GM21825 (cell line): ENCODE data around the gene TIE1.

Source experiments
- ATAC-seq: cut with Tn5 transposase; IDR thresholded peaks from one replicate; pipeline ENCODE4 v1.9.1; 2021; ENCODE audit warnings: mild to moderate bottlenecking, moderate library complexity; ENCODE audit not compliant: unreplicated experiment

The TIE1 gene

DNA sequence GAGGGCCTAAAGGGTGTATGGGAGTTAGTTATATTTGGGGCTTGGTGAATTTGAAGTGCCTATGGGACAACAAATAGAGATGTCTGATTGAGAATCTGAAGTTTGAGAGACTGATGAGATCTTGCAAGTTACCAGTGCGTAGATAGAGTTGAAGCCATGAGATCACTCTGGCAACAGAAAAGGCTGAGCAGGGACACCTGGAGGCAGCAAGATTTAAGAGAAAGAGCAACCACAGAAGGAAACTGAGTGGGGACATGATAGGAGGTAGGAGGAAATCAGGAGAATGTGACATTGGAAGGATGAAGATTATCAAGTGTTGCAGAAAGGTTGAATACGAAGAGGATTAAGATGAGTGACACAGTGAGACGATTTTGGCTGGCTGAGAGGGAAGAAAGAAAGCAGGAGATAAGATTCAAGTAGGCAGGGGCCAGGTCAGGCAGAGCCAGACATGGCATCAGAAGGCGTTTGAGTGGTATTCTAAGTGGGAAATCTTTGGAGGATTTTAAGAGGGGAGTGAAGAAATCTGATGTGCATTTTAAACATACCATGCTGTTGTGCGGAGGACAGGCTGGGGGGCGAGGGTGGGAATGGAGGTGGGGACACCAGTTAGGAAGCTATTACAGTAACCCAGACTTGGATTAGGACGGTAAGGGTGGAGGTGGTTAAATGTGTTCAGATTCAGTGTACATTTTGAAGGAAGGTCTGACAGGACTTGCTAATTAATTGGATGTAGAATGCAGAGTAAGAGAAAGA is 33.8 kb downstream of the TIE1 start:
- no peak for ATAC-seq

DNA sequence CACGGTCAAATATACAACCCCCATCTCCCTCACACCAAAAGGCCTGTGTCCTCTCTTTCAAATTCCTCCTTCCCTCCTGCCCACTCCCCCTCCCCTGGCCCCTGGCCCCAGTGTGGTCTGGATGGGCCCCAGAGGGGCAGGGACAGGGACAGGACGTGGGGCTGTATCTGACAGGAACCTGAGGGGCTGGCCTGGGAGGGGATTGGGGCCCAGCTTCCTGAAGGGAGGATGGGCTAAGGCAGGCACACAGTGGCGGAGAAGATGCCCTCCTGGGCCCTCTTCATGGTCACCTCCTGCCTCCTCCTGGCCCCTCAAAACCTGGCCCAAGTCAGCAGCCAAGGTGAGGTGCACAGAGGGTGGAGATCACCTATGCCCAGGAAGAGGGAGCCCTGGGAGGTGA is 36.8 kb downstream of the TIE1 start, which contains the start of gene MPL:
Gene MPL (plus strand): TSS at position 231 of the 400 bp plus-strand sequence. CDS start 31 bp downstream, at position 262.
- ATAC-seq, result no peak

- no peak for ATAC-seq
Observed at GRCh38 chr1:43338001-43338400, 37.2 kb downstream of the TIE1 start.

DNA sequence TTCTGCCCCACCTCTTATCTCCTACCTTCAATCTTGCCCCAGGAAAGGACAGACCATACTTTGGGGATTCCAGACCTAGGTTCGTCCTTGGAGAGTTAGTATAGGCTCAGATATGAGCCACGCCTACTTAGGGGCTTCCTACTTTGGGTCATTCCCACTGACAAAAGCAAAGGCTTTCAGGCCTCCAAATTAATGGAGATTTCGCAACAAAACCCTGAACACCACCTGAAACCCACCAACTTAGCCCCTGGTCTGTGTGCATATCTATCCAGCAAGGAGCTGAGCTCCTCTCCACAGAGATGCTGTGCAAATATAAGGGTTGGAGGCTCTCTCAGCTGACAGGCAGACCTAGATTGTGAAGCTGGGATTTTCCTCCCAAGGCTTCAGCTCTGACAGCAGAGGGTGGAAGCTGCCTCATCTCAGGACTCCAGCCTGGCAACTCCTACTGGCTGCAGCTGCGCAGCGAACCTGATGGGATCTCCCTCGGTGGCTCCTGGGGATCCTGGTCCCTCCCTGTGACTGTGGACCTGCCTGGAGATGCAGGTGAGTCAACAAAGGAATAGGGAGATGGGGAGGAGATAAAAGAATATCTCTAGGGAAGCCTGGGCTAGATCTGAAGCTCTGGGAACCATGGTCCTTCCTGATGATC is 38.9 kb downstream of the TIE1 start:
- no peak for ATAC-seq

DNA sequence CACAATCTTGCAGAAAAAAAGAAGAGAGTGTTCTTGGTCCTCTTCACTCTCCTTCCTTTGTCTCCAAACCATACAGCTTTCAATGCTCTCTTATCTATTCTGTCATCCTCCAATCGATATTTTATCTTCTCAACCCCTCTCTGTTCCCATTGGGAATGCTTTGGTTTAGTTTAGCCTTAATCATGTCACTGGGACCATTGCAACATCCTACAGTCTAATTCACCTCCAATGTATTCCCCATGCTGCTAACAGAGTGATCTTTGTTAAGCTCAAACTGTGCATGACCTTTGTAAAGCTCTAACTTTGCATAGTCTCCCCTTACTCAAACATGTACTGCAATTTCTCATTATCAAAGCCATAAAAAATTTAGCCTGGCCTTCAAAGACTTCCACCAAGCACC is 39.8 kb downstream of the TIE1 start:
- ATAC-seq, result no peak

DNA sequence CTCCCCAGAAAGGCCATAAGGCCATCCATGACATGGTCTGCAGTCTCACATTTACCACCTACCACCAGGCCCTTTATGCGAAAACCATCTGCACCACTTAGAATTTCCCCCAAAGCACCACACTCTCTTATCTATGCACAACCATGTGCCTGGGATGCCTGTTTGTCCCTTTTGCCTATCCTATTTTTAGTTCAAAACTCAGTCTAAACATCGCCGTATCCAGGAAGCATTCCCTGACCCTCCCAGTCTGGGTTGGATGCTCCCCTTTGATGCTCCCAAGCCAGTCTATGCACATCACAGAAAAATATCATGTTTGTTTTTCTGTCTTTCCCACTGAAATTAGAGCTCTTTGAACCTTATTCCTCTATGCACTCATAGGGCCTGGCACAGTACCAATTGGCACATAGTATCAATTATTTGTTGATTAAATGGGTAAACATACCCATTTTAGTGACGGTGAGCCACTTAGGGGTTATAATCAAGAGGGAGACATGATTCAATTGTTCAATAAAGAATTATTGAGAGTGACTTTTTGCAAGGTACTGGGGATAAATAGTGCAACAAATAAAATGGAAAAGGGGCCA is 43.6 kb downstream of the TIE1 start:
- no peak for ATAC-seq

DNA sequence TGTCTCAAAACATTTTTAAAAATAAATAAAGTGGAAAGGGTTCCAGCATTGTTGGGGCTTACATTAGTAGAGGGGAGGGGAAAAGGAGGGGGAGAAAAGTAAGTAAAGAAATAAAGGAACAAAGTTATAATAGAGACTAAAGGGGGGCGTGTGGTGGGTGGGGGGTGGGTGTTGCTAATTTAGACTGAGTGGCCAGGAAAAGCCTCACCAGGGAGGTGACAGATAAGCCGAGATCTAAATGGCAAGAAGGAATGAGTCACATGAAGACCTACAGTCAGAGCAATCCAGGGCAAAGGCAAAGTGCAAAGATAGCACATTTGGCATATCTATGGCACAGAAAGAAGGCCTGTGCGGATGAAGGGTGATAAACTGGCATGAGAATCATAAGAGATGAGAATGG is 44.3 kb downstream of the TIE1 start:
- no peak for ATAC-seq

GRCh38 chr1:43346636-43347035 is 45.9 kb downstream of the TIE1 start:
- no peak for ATAC-seq

- no peak for ATAC-seq
Observed at GRCh38 chr1:43348343-43348808, 47.6 kb downstream of the TIE1 start.

- ATAC-seq, result peak; percentile 64
Observed at GRCh38 chr1:43348809-43349593, 48.2 kb downstream of the TIE1 start.

DNA sequence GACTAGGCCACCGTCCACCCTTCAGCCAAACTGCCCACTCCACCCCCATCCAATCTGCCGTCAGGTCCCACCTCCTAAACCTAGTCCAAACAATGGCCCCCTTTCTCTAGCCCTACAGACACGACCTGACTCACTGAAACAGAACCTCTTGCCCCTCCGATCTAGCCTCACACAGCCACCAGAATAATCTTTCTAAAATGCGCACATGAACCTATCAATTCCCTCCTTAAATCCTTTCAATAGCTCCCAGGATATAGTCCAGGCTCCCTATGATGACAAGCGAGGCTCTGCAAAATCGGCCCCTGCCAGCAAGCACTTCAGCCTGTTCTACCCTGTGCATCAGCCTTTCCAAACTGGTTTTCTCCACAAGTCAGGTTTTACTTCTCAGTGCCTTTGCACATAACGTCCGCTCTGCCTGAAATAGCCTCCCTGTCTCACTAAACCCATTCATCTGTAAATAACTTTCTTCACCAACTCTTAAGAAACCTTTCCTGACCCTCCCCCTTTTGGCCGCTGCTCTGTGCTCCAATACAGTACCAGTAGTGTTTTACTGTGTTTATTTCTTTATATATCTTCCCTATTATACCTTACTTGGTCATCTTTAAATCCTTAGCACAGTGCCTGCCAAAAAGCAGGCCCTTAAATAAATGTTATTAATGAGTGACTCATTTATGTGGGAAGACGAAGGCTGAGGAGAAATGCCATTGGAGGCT is 49.0 kb downstream of the TIE1 start:
- ATAC-seq, result no peak

GRCh38 chr1:43350976-43351375 is 50.2 kb downstream of the TIE1 start:
- no peak for ATAC-seq

DNA sequence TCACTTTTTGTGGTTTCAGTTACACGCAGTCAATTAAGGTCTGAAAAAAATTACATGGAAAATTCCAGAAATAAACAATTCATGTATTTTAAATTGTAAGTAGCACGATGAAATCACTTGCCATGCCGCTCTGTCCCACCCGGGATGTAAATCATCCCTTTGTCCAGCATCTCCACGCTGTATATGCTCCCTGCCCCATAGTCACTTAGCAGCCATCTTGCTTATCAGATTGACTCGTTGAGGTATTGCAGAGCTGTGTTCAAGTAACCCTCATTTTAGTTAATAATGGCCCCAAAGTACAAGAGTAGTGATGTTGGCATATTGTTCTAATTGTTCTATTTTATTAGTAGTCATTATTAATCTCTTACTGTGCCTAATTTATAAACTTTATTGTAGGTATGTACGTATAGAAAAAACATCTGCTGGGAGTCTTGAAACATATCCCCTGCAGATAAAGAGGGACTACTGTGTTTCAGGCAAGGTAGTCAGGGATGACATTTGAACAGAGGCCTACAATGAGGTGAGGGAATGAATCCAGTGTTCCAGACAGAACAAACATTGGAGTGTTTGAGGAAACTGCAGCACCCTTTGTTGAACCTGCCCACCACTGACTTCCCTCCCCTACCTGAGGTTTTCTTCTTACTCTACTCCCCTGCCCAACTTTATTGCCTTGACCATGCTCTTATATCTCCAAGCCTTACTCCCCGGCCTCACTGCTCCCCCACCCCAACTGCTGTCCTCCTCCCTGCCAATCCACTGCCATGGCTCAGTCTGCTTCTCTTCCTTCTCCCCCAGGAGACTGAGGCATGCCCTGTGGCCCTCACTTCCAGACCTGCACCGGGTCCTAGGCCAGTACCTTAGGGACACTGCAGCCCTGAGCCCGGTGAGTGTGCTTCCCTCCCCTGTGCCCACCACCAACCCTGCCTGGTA is 50.9 kb downstream of the TIE1 start:
- no peak for ATAC-seq

DNA sequence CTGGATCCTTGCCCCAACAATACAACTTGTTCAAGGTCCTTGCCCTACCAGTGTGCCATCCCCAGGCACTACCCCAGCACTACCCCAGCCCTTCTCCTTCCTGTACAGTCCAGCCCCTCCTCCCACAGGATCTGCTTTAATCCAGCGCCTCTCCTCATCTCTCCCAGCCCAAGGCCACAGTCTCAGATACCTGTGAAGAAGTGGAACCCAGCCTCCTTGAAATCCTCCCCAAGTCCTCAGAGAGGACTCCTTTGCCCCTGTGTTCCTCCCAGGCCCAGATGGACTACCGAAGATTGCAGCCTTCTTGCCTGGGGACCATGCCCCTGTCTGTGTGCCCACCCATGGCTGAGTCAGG is 51.5 kb downstream of the TIE1 start:
- ATAC-seq, result no peak

DNA sequence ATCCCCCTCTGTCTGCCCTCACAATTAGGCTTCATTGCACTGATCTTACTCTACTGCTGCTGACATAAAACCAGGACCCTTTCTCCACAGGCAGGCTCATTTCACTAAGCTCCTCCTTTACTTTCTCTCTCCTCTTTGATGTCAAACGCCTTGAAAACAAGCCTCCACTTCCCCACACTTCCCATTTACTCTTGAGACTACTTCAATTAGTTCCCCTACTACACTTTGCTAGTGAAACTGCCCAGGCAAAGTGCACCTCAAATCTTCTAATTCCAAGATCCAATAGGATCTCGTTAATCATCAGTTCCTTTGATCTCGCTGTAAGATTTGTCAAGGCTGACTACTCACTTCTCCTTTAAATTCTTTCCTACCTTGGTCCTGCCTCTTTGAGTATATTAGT is 52.1 kb downstream of the TIE1 start:
- no peak for ATAC-seq

GRCh38 chr1:43354471-43354870 is 53.7 kb downstream of the TIE1 start:
- no peak for ATAC-seq

GRCh38 chr1:43354936-43355335 is 54.2 kb downstream of the TIE1 start:
- no peak for ATAC-seq

GRCh38 chr1:43357251-43357650 is 56.5 kb downstream of the TIE1 start:
- ATAC-seq, result no peak

GRCh38 chr1:43358121-43358745 is 57.5 kb downstream of the TIE1 start:
- ATAC-seq, result peak; percentile 23
